GM19438 (cell line): ENCODE data around the gene ATG9A.
"Not testable (repeated sequence)": the region's sequence is repeated elsewhere in the genome, so short reads cannot be mapped to it uniquely, and the experiment has no call there.

Experiments used
- ATAC-seq: cut with Tn5 transposase; IDR thresholded peaks from one replicate; pipeline ENCODE4 v1.9.1; 2021; ENCODE audit warnings: low read depth; ENCODE audit not compliant: unreplicated experiment

ATG9A gene

GRCh38 chr2:219207134-219207883, 22.1 kb downstream of the ATG9A start:
- ATAC-seq = no peak

GRCh38 chr2:219206328-219207133, 22.9 kb downstream of the ATG9A start, which contains the start of gene ZFAND2B:
TSS of gene ZFAND2B (plus strand) at chr2:219206782. CDS start at chr2:219206988, 206 bp downstream.
- ATAC-seq = peak; percentile 94

- no peak for ATAC-seq
Measured at GRCh38 chr2:219205981-219206327, 23.5 kb downstream of the ATG9A start.

- no peak for ATAC-seq
Measured at GRCh38 chr2:219205165-219205538, 24.3 kb downstream of the ATG9A start.

GRCh38 chr2:219204425-219205164, 24.8 kb downstream of the ATG9A start:
- ATAC-seq = no peak

- ATAC-seq = not testable (repeated sequence)
Measured at GRCh38 chr2:219201331-219201730, 28.1 kb downstream of the ATG9A start.

- ATAC-seq = not testable (repeated sequence)
Measured at GRCh38 chr2:219200502-219201326, 28.7 kb downstream of the ATG9A start.

- no peak for ATAC-seq
Measured at GRCh38 chr2:219199470-219200211, 29.8 kb downstream of the ATG9A start.

GRCh38 chr2:219198974-219199373, 30.5 kb downstream of the ATG9A start:
- ATAC-seq = no peak

- ATAC-seq = no peak
Measured at GRCh38 chr2:219197388-219197787, 32.0 kb downstream of the ATG9A start.

GRCh38 chr2:219186754-219187456, 42.5 kb downstream of the ATG9A start:
- ATAC-seq = no peak

GRCh38 chr2:219184121-219184520, 45.3 kb downstream of the ATG9A start:
- ATAC-seq = no peak

- no peak for ATAC-seq
Measured at GRCh38 chr2:219183151-219183772, 46.2 kb downstream of the ATG9A start.

GRCh38 chr2:219182331-219183150, 46.9 kb downstream of the ATG9A start:
- no peak for ATAC-seq

- ATAC-seq = no peak
Measured at GRCh38 chr2:219181531-219181930, 47.9 kb downstream of the ATG9A start.

- ATAC-seq = no peak
Measured at GRCh38 chr2:219180961-219181360, 48.5 kb downstream of the ATG9A start.

GRCh38 chr2:219179601-219180465, 49.6 kb downstream of the ATG9A start:
- ATAC-seq = no peak
